Muscle of back (tissue), 11 donors: ENCODE measurements around the gene COL4A5. TPM values are rescaled to one million over a fixed set of nuclear protein-coding genes. Genes with fewer than 3 reads are reported as not detected.
A peak's percentile ranks its signal among the peaks of the same experiment; 100 is the strongest.
"Not testable (repeated sequence)": the region's sequence is repeated elsewhere in the genome, so short reads cannot be mapped to it uniquely, and the experiment has no call there.

Experiments used
- DNase-seq, 3 donors: peaks; one replicate each; pipeline versions ENCODE4 v3.0.0 to v3.0.0-alpha.2; 2013
- polyA plus RNA-seq, 10 donors: library from polyadenylated mRNA; unstranded; fragments of 120-200 nt; gene quantifications; one replicate each; pipeline ENCODE4 v1.2.1, GENCODE V29; 2013; ENCODE audit not compliant: insufficient read length in 10 of 10

The COL4A5 gene
- polyA plus RNA-seq, 10 donors = 15.2 to 39.7 (median 21.1) TPM

DNA sequence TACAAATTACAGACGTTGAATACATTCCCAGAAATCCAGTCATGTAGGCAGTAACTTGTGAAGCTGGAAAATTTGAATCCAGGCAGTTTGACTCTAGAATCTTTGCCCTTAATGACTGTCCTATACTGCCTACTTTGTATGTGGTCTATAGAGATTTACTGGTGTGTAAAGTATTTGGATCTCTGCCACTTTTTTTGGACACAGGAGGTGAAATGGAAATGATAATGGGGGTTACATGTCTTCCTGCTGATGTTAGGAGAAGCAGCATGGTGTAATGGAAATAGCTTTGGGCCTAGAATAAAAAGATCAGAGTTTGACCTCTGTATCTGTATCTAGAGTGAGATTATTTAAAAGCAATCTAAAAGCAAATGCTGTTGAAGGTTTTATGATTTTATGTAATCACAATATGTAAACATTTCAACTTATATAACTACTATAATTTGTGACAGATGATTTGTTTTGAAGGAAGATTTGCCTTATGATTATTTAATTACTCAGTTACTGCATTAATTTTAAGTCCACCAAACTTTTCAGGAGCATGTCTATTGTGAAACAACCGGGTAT, 3.3 kb downstream of the COL4A5 start:
- DNase-seq = no peak

DNA sequence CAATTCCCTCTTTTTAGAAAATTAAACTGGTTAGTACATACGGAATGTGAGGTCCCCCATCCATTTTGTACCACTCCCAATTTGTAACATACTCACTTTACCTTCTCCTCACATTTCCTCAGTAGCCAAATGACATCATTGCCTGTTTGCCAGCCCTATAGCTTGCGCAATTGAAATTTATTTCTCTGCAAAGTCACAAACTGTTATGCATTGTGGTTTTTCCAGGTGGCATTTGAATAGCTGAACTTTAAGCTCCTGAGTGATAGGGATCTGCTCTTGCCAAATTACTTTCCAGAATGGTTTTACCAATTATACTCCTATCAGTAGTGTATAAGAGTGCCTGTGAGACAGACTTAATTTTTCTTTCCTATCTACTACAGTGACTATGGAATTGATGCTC, 7.7 kb downstream of the COL4A5 start:
- no peak for DNase-seq

DNA sequence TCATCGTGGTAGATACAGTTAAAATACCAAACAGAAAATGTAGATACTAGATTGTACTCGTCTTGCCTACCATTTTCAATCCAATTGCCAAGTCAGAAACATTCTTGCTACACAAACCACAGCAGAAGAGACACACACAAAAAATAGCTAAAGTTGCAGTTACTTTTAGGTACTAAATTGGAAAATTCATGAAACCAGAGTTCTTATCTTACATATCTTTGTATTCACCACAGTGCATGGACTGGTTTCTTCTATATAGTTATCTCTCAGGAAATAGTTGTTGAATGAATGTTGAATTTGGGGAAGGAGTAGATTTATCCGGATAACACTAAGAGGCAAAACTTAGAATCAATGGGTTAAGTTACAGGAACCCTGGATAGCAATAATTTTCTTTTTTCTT, 14.2 kb downstream of the COL4A5 start:
- DNase-seq = no peak

DNA sequence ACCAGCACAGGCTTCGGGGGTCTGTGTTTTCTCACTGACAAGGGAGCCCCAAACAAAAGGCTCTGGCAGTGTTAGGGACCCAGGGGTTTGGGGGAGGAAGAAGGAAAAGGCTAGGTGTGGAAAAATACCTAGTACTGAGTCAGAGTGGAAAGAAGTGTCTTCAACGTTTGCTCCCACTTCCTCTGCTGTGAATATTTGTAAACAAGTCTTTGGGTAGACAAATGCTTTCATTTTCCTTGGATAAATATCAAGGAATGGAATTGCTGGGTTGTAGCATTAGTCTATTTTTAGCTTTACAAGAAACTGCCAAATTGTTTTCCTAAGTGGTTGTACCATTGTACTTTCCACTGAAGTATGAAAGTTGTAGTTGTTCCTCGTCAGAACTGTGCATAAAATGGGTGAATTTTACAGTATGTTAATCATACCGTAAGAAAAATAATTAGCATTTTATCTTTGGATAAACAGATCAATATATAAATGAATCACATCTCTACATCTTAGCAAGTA, 17.4 kb downstream of the COL4A5 start:
- no peak for DNase-seq

DNA sequence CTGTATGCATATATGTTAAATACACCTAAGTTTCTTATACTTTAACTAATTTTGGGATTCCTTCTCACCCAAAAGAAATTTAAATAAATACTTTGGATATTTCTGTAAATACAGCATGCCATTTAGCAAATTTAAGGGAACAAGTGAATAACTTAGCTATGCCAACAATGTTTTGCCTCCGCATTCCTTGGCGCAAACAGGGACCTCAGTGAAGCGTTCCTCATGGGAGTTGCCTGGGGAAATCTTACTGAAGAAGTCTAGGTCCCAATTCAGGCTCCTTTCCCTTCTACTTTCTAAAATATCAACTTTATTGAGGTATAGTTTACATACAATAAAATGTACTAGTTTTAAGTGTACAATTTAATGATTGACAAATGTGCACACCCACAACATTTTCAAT, 25.0 kb downstream of the COL4A5 start:
- DNase-seq = no peak

DNA sequence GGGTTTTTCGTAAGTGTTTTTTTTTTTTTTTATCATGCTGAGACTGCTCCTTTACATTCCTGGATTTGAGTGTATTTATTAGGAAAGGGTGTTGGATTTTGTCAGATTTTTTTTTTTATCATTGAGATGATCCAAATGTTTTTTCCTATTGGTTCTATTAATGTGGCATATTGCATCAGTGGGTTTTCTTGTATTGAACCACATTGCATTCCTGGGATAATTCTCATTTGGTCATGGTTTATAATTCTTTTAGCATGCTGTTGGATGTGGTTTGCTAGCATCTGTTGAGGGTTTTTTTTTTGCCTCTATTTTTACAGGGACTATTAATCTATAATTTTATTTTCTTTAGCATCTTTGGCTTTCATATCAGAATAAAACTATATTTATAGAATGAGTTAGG, 28.8 kb downstream of the COL4A5 start:
- peak in 1 of 3 donors; percentile 26 for DNase-seq

DNA sequence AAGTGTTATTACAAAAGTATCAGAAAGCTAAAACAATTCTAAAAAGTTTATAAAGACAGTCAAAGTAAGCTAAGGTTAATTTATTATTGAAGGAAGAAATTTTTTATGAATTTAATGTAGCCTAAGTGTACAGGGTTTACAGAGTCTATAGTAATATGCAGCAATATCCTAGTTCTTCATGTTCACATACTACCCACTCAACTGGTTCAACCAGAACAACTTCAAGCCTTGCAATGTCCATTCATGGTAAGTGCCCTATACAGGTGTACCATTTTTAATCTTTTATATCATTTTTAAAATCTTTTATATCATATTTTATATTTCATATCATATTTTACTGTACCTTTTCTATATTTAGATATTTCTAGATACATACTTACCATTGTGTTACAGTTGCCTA, 34.3 kb downstream of the COL4A5 start:
- no peak for DNase-seq

DNA sequence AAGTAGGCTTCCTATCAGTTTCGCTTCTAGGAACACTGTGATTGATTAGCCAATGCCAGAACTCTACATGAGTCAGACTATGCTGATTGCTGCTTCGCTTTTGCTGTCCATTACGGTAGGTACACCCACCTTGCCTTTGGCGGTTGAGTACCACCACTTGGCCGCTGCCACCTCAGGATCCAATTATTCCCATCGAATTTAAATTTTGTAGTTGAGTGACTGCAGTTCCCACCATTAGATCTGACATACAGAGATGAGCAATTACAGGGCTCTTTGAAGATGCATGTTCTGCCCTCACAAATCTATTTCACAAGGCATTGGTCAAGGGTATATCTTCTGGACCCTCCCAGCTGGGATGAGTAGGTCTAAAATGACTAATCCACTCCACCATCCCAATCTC, 41.9 kb downstream of the COL4A5 start:
- not testable (repeated sequence) for DNase-seq

DNA sequence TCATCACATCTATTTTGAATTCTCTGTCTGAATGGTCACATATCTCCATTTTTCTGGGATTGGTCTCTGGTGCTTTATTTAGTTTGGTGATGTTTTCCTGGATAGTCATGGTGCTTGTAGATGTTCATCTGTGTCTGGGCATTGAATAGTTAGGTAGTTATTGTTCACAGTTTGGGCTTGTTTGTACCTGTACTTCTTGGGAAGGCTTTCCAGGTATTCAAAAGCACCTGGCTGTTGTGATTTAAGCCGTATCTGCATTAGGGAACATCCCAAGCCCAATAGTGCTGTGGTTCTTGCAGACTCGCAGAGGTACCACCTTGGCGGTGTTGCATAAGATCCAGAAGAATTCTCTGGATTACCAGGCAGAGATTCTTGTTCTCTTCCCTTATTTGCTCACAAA, 44.6 kb downstream of the COL4A5 start:
- DNase-seq = no peak

DNA sequence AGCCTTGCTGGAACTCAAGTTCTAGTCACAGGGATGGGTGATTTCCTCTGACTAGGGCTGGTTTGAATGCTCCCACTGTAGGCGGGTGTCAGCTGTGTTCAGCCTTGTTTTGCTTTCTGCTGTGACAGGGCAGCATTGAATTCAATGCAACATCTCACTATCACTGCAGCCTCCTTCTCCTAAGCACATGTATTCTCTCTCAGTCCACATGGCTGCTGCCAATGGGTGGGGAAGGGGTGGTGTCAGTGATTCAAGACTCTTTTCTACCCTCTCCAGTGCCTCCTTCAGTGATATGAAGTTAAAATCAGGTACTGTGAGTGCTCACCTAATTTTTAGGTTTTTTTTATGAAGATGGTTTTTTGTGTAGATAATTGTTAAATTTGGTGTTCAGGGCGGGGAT, 46.3 kb downstream of the COL4A5 start:
- no peak for DNase-seq

DNA sequence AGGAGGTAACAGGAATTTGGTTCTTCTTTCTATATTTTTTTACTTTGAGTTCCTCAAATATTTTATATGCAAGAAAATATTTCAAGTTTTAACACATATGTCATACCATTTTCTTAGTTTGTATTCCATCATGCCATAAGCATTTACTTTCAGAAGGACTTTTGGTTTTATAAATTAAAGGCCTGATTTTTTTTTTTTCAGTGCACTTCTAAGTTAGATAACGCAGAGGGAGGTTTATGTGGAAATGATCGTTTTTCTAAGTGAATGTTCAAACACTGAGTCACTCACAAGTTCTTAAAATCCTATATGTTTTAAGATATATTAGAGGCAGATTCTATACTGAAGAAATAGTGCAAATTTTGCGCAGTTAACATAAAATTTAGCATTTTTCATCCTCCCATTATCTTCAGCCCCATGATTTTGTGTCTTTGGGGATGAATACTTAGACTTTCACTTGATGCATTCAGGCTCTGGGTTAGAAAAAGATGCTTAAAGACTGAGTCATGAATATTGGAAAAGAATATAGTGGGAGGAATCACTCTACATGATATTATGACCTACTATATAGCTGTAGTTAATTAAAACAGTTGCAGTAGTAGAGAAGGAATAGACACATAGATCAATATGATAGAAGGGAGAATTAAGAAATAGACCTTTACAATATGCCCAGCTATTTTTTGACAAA, 54.9 kb downstream of the COL4A5 start:
- no peak for DNase-seq

DNA sequence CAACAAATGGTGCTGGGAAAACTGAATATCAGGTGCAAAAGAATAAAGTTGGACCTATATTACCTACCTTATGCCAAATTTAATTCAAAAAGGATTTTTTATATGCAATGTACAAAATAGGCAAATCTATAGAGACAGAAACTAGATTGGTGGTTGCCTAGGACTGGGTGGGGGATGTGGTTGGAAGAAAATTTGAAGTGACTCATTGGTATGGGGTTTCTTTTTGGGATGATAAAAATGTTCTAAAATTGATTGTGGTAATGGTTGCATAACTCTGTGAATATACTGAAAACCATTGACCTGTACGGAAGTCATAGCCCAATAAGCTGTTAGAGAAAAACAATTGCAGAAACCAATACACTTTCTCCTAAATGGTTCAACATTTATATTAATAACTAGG, 72.1 kb downstream of the COL4A5 start:
- DNase-seq = no peak

DNA sequence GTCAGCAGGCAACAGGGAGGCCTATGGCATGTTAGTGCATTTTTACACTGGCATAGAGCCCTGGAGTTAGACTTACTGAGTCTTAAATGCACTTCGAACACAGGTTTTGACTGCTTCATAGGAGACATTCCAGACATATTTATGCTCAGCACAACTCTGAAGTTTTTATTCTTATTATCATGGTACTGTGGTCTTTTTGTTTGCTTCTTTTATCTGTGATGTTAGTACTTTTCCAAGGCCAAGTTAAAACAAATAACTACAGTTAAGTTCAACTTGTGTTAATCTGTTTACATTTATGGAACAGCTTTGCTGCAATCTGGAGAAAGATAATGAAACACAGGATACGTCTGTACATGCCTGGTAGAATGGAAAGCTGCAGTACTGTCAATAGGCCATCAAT, 76.5 kb downstream of the COL4A5 start:
- DNase-seq = no peak

DNA sequence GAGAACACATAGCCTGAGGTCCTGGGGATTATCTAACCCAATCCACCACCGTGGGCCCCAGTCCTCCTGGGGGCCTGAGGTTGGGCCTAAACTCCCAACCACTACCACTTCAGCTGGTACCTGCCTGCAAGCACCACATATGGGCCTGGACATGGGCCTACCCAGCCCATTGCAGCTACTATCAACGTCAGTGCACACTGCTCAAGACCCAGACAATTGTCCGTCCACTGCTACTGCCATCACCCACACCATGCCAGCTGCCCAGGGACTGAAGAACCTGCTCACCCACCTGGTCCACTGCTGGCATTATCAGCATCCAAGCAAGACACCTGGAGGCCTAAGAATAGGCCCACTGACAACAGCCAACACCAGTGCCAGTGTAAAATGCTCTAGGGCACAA, 88.1 kb downstream of the COL4A5 start:
- no peak for DNase-seq

DNA sequence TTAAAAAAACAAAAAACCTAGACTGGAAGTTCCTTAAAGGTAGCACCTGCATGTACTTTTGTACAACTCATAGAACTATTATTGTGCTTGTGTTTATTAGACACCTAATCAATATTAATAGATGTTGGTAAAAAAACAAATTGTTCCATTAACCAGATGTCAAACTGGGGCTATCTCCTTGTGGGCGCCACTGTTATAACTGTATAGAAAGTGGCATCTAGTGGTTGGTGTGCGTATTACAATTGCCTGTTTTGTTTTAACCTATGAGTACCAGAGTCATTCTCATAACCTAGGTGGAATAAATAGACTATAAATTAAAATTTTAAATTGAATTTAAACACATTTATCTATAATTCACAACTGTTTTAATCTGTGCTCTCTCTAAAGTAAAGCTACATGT, 97.4 kb downstream of the COL4A5 start:
- peak; percentile 3 to 15 (median 13) for DNase-seq

DNA sequence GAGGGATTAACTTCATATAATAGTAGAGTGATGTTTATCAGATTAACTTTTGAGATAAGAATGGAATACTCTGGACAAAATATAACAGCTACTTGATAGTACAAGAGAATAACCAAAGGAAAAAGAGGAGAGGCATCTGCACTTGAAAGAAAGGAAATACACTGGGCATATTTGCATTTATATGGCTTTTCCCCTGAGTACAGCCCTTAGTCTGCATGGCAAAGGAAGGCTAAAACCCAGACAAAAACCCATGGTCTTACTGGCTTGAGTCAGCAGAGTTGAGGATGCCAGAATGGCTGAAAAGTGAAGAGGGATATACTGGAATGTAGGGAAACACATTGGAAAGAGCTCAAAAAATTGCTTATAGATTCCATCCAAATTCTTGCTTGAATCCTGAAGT, 101.6 kb downstream of the COL4A5 start:
- DNase-seq = no peak

DNA sequence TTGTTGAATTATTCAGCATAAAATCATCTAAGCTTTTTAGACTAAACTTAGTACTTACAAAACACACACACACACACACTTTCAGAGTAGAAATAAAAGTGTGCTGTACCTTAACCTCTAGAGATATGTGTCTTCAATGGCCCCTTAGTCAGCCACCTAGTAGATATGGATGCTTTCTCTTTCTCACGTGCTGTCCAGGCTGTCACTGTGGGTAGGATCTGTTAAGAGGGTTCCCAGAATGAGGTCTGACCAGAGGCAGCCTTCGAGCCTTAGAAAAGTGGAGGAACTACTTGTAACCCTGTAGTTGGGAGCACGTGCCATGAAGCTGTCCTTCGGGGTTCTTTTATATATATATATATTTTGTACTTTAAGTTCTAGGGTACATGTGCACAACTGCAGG, 117.9 kb downstream of the COL4A5 start:
- no peak for DNase-seq

DNA sequence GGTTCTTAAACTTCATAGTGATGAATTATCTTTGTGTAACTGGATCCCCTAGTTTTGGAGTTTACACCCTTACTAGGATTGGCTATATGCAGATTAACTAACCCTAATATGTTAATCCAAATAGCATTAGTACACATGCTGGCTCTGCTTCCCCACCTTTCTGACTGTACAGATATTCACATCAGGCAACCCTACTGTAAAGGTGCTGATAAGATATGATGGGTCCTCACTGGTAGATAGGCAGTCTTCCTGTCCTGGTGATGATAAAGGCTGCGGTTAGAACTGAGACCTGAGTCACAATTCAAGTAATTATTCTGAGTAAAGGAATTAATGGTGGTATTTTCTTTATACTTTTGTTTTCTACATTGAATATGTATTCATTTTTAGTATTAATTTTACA, 118.6 kb downstream of the COL4A5 start:
- DNase-seq = no peak

DNA sequence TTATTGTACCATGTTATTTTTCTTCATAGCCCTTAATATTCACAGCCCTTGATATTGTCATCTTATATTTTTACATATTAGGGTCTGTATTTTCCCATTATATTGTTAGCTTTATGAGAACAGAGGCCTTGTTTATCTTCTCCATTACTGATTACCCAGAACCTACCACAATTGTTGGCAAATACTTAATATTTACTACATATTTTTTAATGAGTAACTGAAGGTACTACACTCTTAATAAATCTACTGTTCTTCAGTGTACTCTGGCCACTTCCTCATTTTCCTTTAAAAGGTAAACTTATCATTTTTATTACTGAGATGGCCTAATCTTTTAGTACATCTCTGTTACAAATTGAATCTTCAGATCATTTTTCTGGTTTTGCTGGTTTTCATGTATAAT, 133.5 kb downstream of the COL4A5 start:
- no peak for DNase-seq

DNA sequence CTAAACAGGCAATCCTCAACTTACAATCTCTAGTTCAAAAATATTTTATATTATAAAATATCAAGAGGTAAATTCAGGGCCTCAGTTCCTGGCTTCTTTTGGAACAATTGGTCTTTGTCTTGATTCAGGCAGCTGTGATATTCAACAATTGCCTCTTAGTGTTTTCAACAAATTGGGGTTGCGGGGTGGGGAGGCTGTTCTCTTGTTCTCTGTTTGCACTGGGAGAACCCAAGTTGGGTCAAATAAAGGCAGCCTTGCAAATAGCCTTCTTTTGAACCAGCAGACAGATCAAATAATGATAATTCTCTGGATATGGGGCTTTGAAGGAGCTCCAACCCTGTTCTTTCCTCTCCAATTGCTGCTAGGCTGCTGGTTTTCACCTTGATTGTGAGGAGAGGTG, 142.5 kb downstream of the COL4A5 start:
- no peak for DNase-seq

DNA sequence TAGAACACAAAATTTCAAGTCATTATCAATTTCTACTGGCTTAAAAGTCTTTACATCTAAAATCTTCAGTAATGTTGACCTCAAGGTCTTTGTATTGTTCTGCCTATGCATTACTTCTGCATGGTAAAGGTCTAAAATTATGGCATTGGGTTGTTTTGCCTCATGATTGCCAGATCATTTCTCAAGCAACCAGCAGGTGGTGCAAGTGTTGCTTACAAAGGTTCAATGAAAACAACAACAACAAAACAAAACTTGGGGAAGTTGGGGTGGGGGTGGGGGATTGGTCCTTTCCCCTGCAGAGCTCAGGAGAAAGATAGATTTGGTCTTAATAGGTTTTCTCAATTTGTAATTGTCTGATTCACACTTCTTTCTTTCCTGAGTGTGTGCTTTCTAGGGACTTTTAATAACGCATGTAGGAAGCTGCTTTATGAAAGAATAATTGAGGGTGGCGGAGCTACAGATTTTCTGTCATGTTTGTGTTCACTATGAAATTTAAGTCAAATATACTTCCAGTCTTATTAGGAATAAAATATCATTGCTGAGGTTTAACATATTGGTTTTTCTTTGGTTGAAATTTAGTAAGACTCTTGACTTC, 145.1 kb downstream of the COL4A5 start:
- DNase-seq = no peak

DNA sequence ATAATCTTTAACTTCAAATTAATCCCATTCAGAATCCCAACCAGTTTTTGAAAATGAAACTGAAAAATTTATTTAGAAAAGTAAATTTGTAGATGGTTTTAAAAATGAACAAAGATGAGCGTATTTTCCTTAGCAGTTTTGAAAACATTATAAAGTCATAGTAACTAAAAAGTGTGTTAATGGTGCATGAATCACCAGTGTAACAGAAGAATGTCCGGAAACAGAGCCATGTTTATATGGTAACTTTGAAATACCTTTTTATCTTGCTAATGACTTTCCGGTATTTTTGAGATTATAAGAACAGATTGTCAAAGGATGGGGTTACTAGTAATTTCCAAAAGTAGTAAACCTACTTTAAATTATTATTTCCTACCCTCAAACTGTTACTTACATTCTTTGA, 150.9 kb downstream of the COL4A5 start:
- DNase-seq = no peak

DNA sequence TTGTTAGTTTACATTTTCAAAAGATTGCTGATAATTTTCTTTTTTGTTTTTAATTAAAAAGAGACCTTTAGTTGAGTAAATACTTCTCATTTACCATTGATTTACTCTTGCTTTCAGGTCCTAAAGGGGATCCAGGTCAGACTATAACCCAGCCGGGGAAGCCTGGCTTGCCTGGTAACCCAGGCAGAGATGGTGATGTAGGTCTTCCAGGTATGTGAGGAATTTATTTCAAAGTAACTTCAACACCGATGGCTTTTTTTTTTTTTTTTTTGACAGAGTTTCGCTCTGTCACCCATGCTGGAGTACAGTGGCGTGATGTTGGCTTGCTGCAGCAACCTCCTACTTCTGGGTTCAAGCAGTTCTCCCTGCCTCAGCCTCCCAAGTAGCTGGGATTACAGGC, 161.6 kb downstream of the COL4A5 start:
- DNase-seq = no peak

DNA sequence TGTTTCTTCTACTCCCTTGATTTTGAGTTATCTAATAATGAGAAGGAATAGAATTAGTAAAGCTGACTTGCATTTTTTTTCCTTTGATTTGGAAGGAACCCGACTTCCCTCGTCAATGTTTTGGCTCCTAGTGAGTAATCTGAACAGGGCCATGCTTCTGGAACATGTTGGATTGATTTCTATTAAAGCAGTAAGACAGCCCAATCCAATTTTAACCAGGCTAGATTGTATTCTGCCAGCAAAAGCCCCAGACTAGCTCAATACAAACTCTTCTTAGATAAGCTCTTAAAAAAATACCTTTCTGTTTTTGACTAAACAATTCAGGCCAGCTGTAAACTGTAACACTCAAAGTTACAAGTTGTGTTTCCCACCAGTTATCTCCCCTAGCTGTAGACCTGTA, 170.5 kb downstream of the COL4A5 start:
- no peak for DNase-seq
